Caco-2 (cell line): ENCODE data around the gene RABGAP1L. TPM values are rescaled to one million over a fixed set of nuclear protein-coding genes. Genes with fewer than 3 reads are reported as not detected.

Experiments used
- BruUV-seq: library from RNA; stranded (reverse); fragments of 400-500 nt; replicated peaks from 2 replicates; lab custom pipeline; 2021; lab: Mats Ljungman, UMichigan
- CTCF ChIA-PET: fragments of 300-600 bp; sonication (Branson Sonifier 250); formaldehyde crosslinking; loops from one replicate; lab custom pipeline; 2022; ENCODE audit warnings: antibody characterized with exemption; lab: Charles Lee
- POLR2A ChIA-PET: fragments of 300-600 bp; sonication (Branson Sonifier 250); formaldehyde crosslinking; loops from one replicate; lab custom pipeline; 2022; ENCODE audit warnings: antibody characterized with exemption; lab: Charles Lee
- DNase-seq, 2 experiments: peaks; one replicate each; pipeline versions ENCODE4 v3.0.0 to v3.0.0-alpha.2; 2020 to 2022
- H3K27me3 ChIP-seq: replicated peaks from 2 replicates; pipeline ENCODE4 v1.6.0; 2011; ENCODE audit warnings: low read length; ENCODE audit not compliant: control insufficient read depth, insufficient read depth
- H3K36me3 ChIP-seq: 2 replicates; pipeline ENCODE4 v1.5.1; 2011; ENCODE audit warnings: low read length; ENCODE audit not compliant: control insufficient read depth, insufficient read depth
- H3K4me1 ChIP-seq: fragments of 250-450 bp; sonication (Bioruptor Pico); 2 replicates; pipeline ENCODE4 v1.5.1; 2020; ENCODE audit warnings: mild to moderate bottlenecking
- H3K4me3 ChIP-seq: 2 replicates; pipeline ENCODE4 v1.5.1; 2011; ENCODE audit warnings: low read depth, mild to moderate bottlenecking, control low read depth, low read length
- H3K9me3 ChIP-seq: fragments of 250-450 bp; sonication (Bioruptor Pico); 2 replicates; pipeline ENCODE4 v1.5.1; 2020; ENCODE audit warnings: mild to moderate bottlenecking, moderate library complexity
- H3K27ac Mint-ChIP-seq: one replicate; pipeline ENCODE4 v1.8.0; 2022; ENCODE audit warnings: mixed read lengths; ENCODE audit not compliant: unreplicated experiment
- H3K27me3 Mint-ChIP-seq: one replicate; pipeline ENCODE4 v1.8.0; 2022; ENCODE audit warnings: mixed read lengths; ENCODE audit not compliant: insufficient read depth, unreplicated experiment
- H3K36me3 Mint-ChIP-seq: one replicate; pipeline ENCODE4 v1.8.0; 2022; ENCODE audit warnings: mild to moderate bottlenecking, mixed read lengths; ENCODE audit not compliant: insufficient read depth, unreplicated experiment
- H3K4me1 Mint-ChIP-seq: one replicate; pipeline ENCODE4 v1.8.0; 2022; ENCODE audit warnings: low read depth, mixed read lengths; ENCODE audit not compliant: unreplicated experiment
- H3K4me3 Mint-ChIP-seq: one replicate; pipeline ENCODE4 v1.8.0; 2022; ENCODE audit warnings: mild to moderate bottlenecking, moderate library complexity, mixed read lengths; ENCODE audit not compliant: unreplicated experiment
- H3K9me3 Mint-ChIP-seq: one replicate; pipeline ENCODE4 v1.8.0; 2022; ENCODE audit warnings: mixed read lengths; ENCODE audit not compliant: unreplicated experiment
- intact Hi-C: fragments of 100-400 bp; cut with micrococcal nuclease; formaldehyde crosslinking; loops from one replicate; pipeline ENCODE4 v1.10.0; 2022; ENCODE audit not compliant: unreplicated experiment
- total RNA-seq: library from RNA; stranded (reverse); gene quantifications from 2 replicates; pipeline ENCODE4 v1.2.3, GENCODE V29; 2022
- TF ChIP-seq, protein P1 (sequence below), 2 experiments: fragments of 200-600 bp in 1 of 2; IDR thresholded peaks; 1 replicate in 1 of 2; 2 replicates in 1 of 2; pipeline versions ENCODE4 v1.5.1 to v1.8.0; 2011 to 2022; ENCODE audit warnings: antibody characterized with exemption in 1 of 2, control low read depth in 1 of 2, inconsistent platforms in 1 of 2, low read depth in 1 of 2, low read length in 1 of 2, mild to moderate bottlenecking in 1 of 2, moderate library complexity in 1 of 2; ENCODE audit not compliant: insufficient read depth in 1 of 2, severe bottlenecking in 1 of 2, unreplicated experiment in 1 of 2

RABGAP1L gene
- total RNA-seq, 1 experiment from 2014 or later, result 20.3 TPM

DNA sequence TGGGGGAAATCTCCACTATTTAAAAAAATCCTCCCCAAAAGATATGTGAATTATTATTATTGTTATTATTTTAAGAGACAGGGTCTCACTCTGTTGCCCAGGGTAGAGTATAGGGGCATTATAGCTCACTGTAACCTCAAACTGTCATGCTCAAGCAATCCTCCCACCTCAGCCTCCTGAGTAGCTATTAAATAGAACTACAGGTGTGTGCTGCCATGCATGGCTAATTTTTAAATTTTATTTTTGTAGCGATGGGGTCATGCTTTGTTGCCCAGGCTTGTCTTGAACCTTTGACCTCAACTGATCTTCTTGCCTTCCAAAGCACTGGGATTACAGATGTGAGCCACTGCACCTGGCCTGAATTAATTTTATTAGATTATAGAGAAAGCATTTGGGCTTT, 116.8 kb downstream of the RABGAP1L start:
- Mint-ChIP-seq H3K27ac (no peak overlapping the region), H3K4me3 (no peak overlapping the region), H3K9me3 (no peaks in the 10 kb centered on the region), H3K27me3 (no peaks in the 10 kb centered on the region), H3K4me1 (no peaks in the 10 kb centered on the region), H3K36me3 (no peaks in the 10 kb centered on the region)
- H3K4me3 ChIP-seq, result no peak overlapping the region
- intact Hi-C loops, result no loop called here
- no peaks in the 10 kb centered on the region for H3K27me3 ChIP-seq
- H3K4me1 ChIP-seq, result no peaks in the 10 kb centered on the region
- TF ChIP-seq, protein P1, sequence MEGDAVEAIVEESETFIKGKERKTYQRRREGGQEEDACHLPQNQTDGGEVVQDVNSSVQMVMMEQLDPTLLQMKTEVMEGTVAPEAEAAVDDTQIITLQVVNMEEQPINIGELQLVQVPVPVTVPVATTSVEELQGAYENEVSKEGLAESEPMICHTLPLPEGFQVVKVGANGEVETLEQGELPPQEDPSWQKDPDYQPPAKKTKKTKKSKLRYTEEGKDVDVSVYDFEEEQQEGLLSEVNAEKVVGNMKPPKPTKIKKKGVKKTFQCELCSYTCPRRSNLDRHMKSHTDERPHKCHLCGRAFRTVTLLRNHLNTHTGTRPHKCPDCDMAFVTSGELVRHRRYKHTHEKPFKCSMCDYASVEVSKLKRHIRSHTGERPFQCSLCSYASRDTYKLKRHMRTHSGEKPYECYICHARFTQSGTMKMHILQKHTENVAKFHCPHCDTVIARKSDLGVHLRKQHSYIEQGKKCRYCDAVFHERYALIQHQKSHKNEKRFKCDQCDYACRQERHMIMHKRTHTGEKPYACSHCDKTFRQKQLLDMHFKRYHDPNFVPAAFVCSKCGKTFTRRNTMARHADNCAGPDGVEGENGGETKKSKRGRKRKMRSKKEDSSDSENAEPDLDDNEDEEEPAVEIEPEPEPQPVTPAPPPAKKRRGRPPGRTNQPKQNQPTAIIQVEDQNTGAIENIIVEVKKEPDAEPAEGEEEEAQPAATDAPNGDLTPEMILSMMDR (IDR thresholded peaks at IDR 0.05; ENCODE audit: insufficient read depth in 1 of 2, low read depth in 1 of 2, low read length in 1 of 2, severe bottlenecking in 1 of 2, unreplicated experiment in 1 of 2), result no peak
- no TSS peak for BruUV-seq
- no peak for DNase-seq
- H3K9me3 ChIP-seq, result no peaks in the 10 kb centered on the region
- POLR2A ChIA-PET, result no interaction called here
- CTCF ChIA-PET, result no interaction called here
- no peaks in the 10 kb centered on the region for H3K36me3 ChIP-seq

DNA sequence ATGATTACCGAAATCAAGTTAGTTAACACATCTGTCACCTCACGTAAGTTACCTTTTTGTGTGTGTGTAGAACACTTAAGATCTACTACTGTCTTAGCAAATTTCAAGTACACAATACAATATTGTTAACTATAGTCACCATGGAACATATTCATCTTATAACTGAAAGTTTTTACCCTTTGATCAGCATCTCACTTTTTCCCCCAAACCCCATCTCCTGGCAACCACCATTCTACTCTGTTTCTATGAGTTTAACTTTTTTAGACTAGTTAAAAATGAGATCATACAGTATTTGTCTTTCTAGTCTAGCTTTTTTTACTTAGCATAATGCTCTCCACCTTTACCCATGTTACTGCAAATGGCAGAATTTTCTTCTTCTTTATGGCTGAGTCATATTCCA, 124.7 kb downstream of the RABGAP1L start:
- H3K27ac Mint-ChIP-seq, result no peak overlapping the region
- no peaks in the 10 kb centered on the region for H3K9me3 Mint-ChIP-seq
- TF ChIP-seq, protein P1 (IDR thresholded peaks at IDR 0.05; ENCODE audit: insufficient read depth in 1 of 2, low read depth in 1 of 2, low read length in 1 of 2, severe bottlenecking in 1 of 2, unreplicated experiment in 1 of 2), result no peak
- intact Hi-C loops, result no loop called here
- H3K36me3 ChIP-seq, result no peaks in the 10 kb centered on the region
- BruUV-seq, result no TSS peak
- no peaks in the 10 kb centered on the region for H3K27me3 Mint-ChIP-seq
- POLR2A ChIA-PET, result no interaction called here
- no peak overlapping the region for H3K4me3 Mint-ChIP-seq
- no peaks in the 10 kb centered on the region for H3K4me1 Mint-ChIP-seq
- H3K4me1 ChIP-seq, result no peaks in the 10 kb centered on the region
- no peak overlapping the region for H3K4me3 ChIP-seq
- H3K9me3 ChIP-seq, result no peaks in the 10 kb centered on the region
- no peaks in the 10 kb centered on the region for H3K27me3 ChIP-seq
- CTCF ChIA-PET, result no interaction called here
- no peak for DNase-seq
- H3K36me3 Mint-ChIP-seq, result no peaks in the 10 kb centered on the region

DNA sequence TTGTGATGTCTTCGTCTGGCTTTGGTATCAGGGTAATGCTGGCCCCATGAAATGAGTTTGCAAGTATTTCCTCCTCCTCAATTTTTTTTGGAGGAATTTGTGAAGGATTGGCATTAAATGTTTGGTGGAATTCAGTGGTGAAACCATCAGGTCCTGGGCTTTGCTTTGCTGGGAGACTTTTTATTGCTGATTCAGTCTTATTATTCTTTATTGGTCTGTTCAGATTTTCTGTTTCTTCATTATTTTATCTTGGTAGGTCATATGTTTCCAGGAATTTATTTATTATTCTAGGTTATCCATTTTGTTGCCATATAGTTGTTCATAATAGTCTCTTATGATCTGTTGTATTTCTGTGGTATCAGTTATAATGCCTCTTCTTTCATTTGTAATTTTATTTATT, 126.7 kb downstream of the RABGAP1L start:
- POLR2A ChIA-PET, result no interaction called here
- H3K4me3 Mint-ChIP-seq, result no peak overlapping the region
- intact Hi-C loops, result no loop called here
- CTCF ChIA-PET, result no interaction called here
- H3K27ac Mint-ChIP-seq, result no peak overlapping the region
- TF ChIP-seq, protein P1 (IDR thresholded peaks at IDR 0.05; ENCODE audit: insufficient read depth in 1 of 2, low read depth in 1 of 2, low read length in 1 of 2, severe bottlenecking in 1 of 2, unreplicated experiment in 1 of 2), result no peak
- DNase-seq, result no peak
- Histone ChIP-seq H3K27me3 (no peaks in the 10 kb centered on the region), H3K9me3 (no peaks in the 10 kb centered on the region), H3K4me3 (no peak overlapping the region), H3K36me3 (no peaks in the 10 kb centered on the region), H3K4me1 (no peaks in the 10 kb centered on the region)
- no peaks in the 10 kb centered on the region for H3K36me3 Mint-ChIP-seq
- no peaks in the 10 kb centered on the region for H3K9me3 Mint-ChIP-seq
- no peaks in the 10 kb centered on the region for H3K27me3 Mint-ChIP-seq
- BruUV-seq, result no TSS peak
- no peaks in the 10 kb centered on the region for H3K4me1 Mint-ChIP-seq
